Ishikawa (cell line): ENCODE data around the gene NFX1.

ENCODE experiments used
- CEBPB ChIP-seq: IDR thresholded peaks from 2 replicates; pipeline ENCODE4 v1.6.1; 2012
- CREB1 ChIP-seq: IDR thresholded peaks from 2 replicates; pipeline ENCODE4 v1.6.1; 2012; ENCODE audit warnings: low read depth
- EGR1 ChIP-seq: IDR thresholded peaks from 2 replicates; pipeline ENCODE4 v1.6.1; 2012
- EP300 ChIP-seq: IDR thresholded peaks from 2 replicates; pipeline ENCODE4 v1.6.1; 2012; ENCODE audit warnings: borderline replicate concordance
- FOXM1 ChIP-seq: IDR thresholded peaks from 2 replicates; pipeline ENCODE4 v1.6.1; 2012; ENCODE audit warnings: low read depth, borderline replicate concordance
- NFIC ChIP-seq: IDR thresholded peaks from 2 replicates; pipeline ENCODE4 v1.6.1; 2012
- RAD21 ChIP-seq: IDR thresholded peaks from 2 replicates; pipeline ENCODE4 v1.6.1; 2012; ENCODE audit warnings: low read depth
- TAF1 ChIP-seq: IDR thresholded peaks from 2 replicates; pipeline ENCODE4 v1.6.1; 2012; ENCODE audit warnings: low read depth, mild to moderate bottlenecking
- TCF12 ChIP-seq: IDR thresholded peaks from 2 replicates; pipeline ENCODE4 v1.6.1; 2012; ENCODE audit warnings: low read depth
- TEAD4 ChIP-seq: IDR thresholded peaks from 2 replicates; pipeline ENCODE4 v1.6.1; 2012
- YY1 ChIP-seq: IDR thresholded peaks from 2 replicates; pipeline ENCODE4 v1.6.1; 2012; ENCODE audit warnings: low read depth
- ZBTB7A ChIP-seq: IDR thresholded peaks from 2 replicates; pipeline ENCODE4 v1.6.1; 2012; ENCODE audit warnings: low read depth
- TF ChIP-seq, protein P1 (sequence below): IDR thresholded peaks from 2 replicates; pipeline ENCODE4 v1.6.1; 2012; ENCODE audit warnings: low read depth, mild to moderate bottlenecking
- TF ChIP-seq, protein P2 (sequence below): IDR thresholded peaks from 2 replicates; pipeline ENCODE4 v1.6.1; 2012
- TF ChIP-seq, protein P3 (sequence below): IDR thresholded peaks from 2 replicates; pipeline ENCODE4 v1.6.1; 2012

The NFX1 gene

DNA sequence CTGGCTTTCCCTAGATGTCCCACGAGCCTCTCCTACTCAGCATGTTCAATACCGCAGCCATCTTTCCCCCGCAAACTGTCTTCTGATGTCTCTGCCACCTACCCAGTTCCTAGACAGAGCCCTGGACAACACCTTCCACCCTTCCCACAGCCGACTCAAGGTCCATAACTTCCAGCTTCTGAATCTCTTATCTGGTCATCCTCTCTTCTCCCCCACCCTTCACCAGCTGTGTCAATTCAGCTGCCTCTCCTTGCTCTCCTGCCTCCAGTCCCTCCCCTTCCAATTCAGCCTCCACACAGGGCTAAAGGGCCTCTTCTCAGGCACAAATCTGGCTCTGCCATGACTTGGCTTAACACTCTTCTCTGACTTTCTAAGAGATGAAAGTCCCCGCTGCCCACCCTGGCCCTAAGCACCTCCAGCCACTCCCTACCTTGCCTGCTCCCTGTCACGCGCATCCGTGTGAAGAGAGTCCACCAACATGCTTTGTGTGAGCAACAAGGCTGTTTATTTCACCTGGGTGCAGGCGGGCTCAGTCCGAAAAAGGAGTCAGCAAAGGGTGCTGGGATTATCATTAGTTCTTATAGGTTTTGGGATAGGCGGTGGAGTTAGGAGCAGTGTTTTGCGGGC is 86.9 kb downstream of the NFX1 start:
- TF ChIP-seq RAD21 (no peak), TCF12 (no peak), EGR1 (no peak), NFIC (no peak), TAF1 (no peak)

DNA sequence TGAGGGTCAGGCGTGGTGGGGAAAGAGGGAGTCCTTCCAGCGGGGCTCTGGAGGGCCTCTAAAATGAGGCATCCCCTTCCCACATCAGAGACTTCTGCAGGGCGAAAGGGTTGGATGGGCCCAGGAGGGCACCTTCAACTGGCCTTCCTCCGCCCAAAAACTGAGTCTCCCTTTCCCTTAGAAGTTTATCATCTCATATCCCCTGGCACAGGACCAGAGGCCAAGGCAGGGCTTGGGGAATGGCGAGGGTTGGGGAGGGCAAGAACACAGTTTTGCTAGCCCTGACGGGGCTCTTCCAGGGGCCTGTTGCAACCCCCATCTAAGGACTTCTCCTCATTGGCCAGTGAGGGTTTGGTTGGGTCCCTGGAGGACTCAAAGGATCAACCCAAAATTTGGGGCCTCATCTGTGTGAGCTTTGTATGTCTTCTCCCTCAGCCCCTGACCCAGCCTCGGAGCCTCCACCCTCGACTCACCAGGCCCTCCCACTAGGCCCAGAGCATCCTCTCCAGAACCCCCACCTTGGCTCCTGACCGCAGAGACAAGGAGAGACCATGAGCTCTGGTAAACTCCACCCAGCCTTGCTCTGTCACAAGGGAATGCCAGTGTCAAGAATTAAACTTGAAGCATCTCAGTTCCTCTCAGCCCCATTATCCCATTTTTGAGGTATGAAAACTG is 87.9 kb downstream of the NFX1 start:
- no peak for TF ChIP-seq YY1
- no peak for TF ChIP-seq TEAD4
- TF ChIP-seq EP300 = no peak
- TF ChIP-seq, protein P1, sequence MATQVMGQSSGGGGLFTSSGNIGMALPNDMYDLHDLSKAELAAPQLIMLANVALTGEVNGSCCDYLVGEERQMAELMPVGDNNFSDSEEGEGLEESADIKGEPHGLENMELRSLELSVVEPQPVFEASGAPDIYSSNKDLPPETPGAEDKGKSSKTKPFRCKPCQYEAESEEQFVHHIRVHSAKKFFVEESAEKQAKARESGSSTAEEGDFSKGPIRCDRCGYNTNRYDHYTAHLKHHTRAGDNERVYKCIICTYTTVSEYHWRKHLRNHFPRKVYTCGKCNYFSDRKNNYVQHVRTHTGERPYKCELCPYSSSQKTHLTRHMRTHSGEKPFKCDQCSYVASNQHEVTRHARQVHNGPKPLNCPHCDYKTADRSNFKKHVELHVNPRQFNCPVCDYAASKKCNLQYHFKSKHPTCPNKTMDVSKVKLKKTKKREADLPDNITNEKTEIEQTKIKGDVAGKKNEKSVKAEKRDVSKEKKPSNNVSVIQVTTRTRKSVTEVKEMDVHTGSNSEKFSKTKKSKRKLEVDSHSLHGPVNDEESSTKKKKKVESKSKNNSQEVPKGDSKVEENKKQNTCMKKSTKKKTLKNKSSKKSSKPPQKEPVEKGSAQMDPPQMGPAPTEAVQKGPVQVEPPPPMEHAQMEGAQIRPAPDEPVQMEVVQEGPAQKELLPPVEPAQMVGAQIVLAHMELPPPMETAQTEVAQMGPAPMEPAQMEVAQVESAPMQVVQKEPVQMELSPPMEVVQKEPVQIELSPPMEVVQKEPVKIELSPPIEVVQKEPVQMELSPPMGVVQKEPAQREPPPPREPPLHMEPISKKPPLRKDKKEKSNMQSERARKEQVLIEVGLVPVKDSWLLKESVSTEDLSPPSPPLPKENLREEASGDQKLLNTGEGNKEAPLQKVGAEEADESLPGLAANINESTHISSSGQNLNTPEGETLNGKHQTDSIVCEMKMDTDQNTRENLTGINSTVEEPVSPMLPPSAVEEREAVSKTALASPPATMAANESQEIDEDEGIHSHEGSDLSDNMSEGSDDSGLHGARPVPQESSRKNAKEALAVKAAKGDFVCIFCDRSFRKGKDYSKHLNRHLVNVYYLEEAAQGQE = no peak
- no peak for TF ChIP-seq FOXM1
- no peak for TF ChIP-seq ZBTB7A
- TF ChIP-seq RAD21 = no peak
- TF ChIP-seq, protein P2, sequence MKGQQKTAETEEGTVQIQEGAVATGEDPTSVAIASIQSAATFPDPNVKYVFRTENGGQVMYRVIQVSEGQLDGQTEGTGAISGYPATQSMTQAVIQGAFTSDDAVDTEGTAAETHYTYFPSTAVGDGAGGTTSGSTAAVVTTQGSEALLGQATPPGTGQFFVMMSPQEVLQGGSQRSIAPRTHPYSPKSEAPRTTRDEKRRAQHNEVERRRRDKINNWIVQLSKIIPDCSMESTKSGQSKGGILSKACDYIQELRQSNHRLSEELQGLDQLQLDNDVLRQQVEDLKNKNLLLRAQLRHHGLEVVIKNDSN = no peak
- no peak for TF ChIP-seq NFIC
- no peak for TF ChIP-seq CREB1
- TF ChIP-seq, protein P3, sequence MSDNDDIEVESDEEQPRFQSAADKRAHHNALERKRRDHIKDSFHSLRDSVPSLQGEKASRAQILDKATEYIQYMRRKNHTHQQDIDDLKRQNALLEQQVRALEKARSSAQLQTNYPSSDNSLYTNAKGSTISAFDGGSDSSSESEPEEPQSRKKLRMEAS = no peak
- TF ChIP-seq EGR1 = no peak
- no peak for TF ChIP-seq TAF1
- no peak for TF ChIP-seq TCF12
- TF ChIP-seq CEBPB = no peak

DNA sequence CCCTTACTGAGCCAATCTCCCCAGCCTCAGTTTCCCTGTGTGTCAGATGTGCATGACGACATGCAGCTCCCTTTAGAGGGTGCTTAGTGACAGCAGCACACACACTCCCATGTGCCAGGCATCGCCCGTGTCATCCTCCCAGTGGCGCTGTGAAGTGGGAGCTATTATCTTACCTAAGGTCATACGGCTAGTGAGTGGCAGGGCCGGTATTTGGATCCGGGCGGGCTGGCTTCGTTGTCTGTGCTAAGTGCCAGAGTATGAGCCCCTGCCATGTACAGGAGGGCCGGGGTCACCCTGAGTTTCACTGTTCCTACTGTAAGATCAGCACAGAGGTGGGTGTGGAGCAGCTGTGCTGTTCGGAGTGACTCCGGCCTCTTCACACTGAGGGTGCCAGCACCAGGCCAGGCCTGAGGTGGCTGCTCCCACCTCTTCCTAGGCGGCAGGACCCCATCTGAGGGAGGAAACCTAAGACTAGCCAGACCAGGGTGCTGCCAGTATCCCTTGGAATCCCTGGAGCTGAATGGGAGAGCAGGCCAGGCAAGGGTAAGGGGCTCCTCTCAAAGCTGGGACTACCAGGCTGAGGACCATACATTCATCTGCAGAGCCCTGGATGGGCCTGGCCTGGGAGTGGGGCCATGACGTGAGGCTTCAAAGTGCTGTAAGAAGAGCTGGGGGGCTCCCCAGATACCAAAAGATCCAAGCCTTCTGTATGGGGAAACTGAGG is 89.5 kb downstream of the NFX1 start:
- TF ChIP-seq CEBPB (no peak), TEAD4 (no peak), EP300 (no peak)

DNA sequence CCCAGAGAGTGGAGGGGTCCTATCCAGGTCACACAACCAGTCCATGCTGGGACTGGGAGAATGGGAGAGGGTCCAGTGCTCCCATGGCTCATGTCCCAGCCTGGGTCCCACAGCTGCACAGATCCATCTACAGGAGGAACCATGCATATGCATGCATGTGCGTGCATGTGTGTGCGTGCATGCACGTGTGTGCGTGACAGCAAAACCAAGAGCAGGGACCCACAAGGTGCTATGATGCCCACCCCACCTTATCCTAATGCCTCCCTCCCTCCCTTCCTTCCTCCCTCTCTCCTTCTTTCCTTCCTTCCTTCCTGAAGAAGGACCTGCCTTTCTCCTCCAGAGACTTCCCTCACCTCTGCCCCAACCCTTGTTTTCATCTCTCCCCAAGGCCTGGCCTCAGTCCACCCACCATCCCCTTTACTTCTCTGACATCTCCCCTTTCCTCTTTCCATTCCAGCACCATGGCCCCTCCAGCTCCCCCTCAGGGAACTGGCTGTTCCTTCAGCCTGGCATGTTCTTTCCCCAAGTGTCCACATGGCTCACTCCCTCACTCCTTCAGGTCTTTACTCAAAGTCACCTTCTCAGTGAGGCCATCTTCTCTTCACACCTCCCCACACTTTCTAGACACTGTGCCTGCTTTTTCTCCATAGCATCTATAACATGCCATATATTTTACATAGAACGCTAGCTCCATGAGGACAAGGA is 90.2 kb downstream of the NFX1 start:
- no peak for TF ChIP-seq CEBPB
- TF ChIP-seq, protein P2 = no peak

DNA sequence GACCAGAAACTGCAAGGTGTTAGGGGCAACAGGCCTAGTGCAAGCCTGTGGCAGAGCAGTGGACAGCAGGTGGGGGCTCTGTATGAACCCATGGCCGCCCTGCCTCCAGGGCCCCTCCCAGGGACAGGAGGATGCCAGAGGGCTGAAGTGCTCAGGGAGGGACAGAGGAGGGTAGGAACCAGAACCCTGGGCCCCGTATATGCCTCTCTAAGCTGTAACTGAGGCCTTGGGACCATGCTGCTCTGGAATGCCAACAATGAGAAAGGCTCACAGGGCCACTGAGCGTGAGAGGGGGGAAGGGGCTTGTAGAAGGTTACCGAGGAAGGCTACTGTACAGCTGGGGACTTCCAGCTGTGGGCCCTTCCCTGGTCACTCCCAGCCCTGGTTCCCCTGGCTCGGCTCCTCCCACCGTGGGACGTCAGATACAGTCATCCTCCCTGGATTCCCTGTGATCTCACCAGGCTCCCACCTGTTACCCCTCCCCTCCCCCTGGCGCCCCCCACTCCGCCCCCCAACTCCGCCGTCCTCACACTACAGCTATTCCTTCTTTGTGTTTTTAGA is 91.0 kb downstream of the NFX1 start:
- TF ChIP-seq YY1 = no peak
- TF ChIP-seq, protein P2 = no peak
- TF ChIP-seq RAD21 = no peak
- TF ChIP-seq FOXM1 = no peak
- TF ChIP-seq TCF12 = no peak
- TF ChIP-seq EGR1 = no peak
- no peak for TF ChIP-seq CEBPB
- no peak for TF ChIP-seq ZBTB7A
- no peak for TF ChIP-seq TAF1
- no peak for TF ChIP-seq EP300
- no peak for TF ChIP-seq NFIC
- TF ChIP-seq CREB1 = no peak
- TF ChIP-seq, protein P1 = no peak
- TF ChIP-seq, protein P3 = no peak
- TF ChIP-seq TEAD4 = no peak
